H9 (cell line): Measurements from ENCODE around the gene TTC28. TPM values are rescaled to one million over a fixed set of nuclear protein-coding genes. Genes with fewer than 3 reads are reported as not detected.

ENCODE experiments used
- DNase-seq: peaks from one replicate; pipeline ENCODE4 v3.0.0-alpha.2; 2017
- H2AFZ ChIP-seq: one replicate; pipeline ENCODE4 v1.6.1; 2013; ENCODE audit warnings: mild to moderate bottlenecking, low read length, control low read depth, moderate library complexity
- H2AK5ac ChIP-seq: 2 replicates; pipeline ENCODE4 v1.6.1; 2013; ENCODE audit warnings: low read length, control low read depth, mixed read lengths; ENCODE audit not compliant: insufficient read length
- H2BK120ac ChIP-seq: one replicate; pipeline ENCODE4 v1.6.1; 2013; ENCODE audit warnings: low read depth, mild to moderate bottlenecking, low read length, control low read depth, inconsistent platforms; ENCODE audit not compliant: poor library complexity, severe bottlenecking
- H2BK12ac ChIP-seq: 2 replicates; pipeline ENCODE4 v1.6.1; 2013; ENCODE audit warnings: low read length, control low read depth, mixed read lengths, low read depth; ENCODE audit not compliant: insufficient read length
- H2BK15ac ChIP-seq: 2 replicates; pipeline ENCODE4 v1.6.1; 2013; ENCODE audit warnings: low read depth, low read length, control low read depth
- H2BK20ac ChIP-seq: one replicate; pipeline ENCODE4 v1.6.1; 2013; ENCODE audit warnings: low read depth, mild to moderate bottlenecking, low read length, control low read depth, inconsistent platforms; ENCODE audit not compliant: poor library complexity, severe bottlenecking
- H2BK5ac ChIP-seq: 2 replicates; pipeline ENCODE4 v1.6.1; 2013; ENCODE audit warnings: low read length, control low read depth, mixed read lengths; ENCODE audit not compliant: insufficient read length
- H3K14ac ChIP-seq: 2 replicates; pipeline ENCODE4 v1.6.1; 2013; ENCODE audit warnings: low read length, control low read depth; ENCODE audit not compliant: insufficient read depth
- H3K18ac ChIP-seq: 2 replicates; pipeline ENCODE4 v1.6.1; 2013; ENCODE audit warnings: low read depth, mild to moderate bottlenecking, mixed read lengths, low read length, control low read depth; ENCODE audit not compliant: insufficient read length
- H3K23ac ChIP-seq: 2 replicates; pipeline ENCODE4 v1.6.1; 2013; ENCODE audit warnings: low read length, control low read depth, mixed read lengths, low read depth; ENCODE audit not compliant: insufficient read length
- H3K23me2 ChIP-seq: 2 replicates; pipeline ENCODE4 v1.6.1; 2013; ENCODE audit warnings: low read depth, mild to moderate bottlenecking, mixed read lengths, low read length, control low read depth; ENCODE audit not compliant: insufficient read length, poor library complexity, severe bottlenecking
- H3K27ac ChIP-seq: 2 replicates; pipeline ENCODE4 v1.5.1; 2013; ENCODE audit warnings: low read length, control low read depth, mixed read lengths, low read depth; ENCODE audit not compliant: insufficient read length
- H3K27me3 ChIP-seq: 2 replicates; pipeline ENCODE4 v1.6.1; 2013; ENCODE audit warnings: low read length, control low read depth, inconsistent platforms; ENCODE audit not compliant: insufficient read depth
- H3K4ac ChIP-seq: 2 replicates; pipeline ENCODE4 v1.6.1; 2013; ENCODE audit warnings: low read depth, mild to moderate bottlenecking, control low read depth, inconsistent platforms, low read length, moderate library complexity
- H3K4me1 ChIP-seq: 2 replicates; pipeline ENCODE4 v1.6.1; 2013; ENCODE audit warnings: low read length, control low read depth, inconsistent platforms; ENCODE audit not compliant: insufficient read depth
- H3K4me2 ChIP-seq: 2 replicates; pipeline ENCODE4 v1.6.1; 2013; ENCODE audit warnings: low read length, control low read depth, mixed read lengths; ENCODE audit not compliant: insufficient read length, insufficient read depth
- H3K56ac ChIP-seq: 2 replicates; pipeline ENCODE4 v1.6.1; 2013; ENCODE audit warnings: low read depth, mild to moderate bottlenecking, mixed read lengths, low read length, control low read depth; ENCODE audit not compliant: insufficient read length
- H3K79me1 ChIP-seq: 2 replicates; pipeline ENCODE4 v1.6.1; 2013; ENCODE audit warnings: low read depth, mild to moderate bottlenecking, moderate library complexity, low read length, control low read depth, inconsistent platforms; ENCODE audit not compliant: insufficient read depth, poor library complexity, severe bottlenecking
- H3K79me2 ChIP-seq: 2 replicates; pipeline ENCODE4 v1.6.1; 2013; ENCODE audit warnings: low read length, control low read depth, inconsistent platforms; ENCODE audit not compliant: insufficient read depth
- H3K9ac ChIP-seq: 2 replicates; pipeline ENCODE4 v1.6.1; 2013; ENCODE audit warnings: low read length, control low read depth, mixed read lengths; ENCODE audit not compliant: insufficient read length; ENCODE audit errors: extremely low read depth
- H3K9me3 ChIP-seq: one replicate; pipeline ENCODE4 v1.6.1; 2013; ENCODE audit warnings: low read depth, low read length, inconsistent platforms; ENCODE audit not compliant: control insufficient read depth
- H3T11ph ChIP-seq: one replicate; pipeline ENCODE4 v1.6.1; 2013; ENCODE audit warnings: mild to moderate bottlenecking, low read length, control low read depth, inconsistent platforms
- H4K20me1 ChIP-seq: one replicate; pipeline ENCODE4 v1.6.1; 2013; ENCODE audit not compliant: control insufficient read depth, insufficient read length, insufficient read depth
- H4K5ac ChIP-seq: 2 replicates; pipeline ENCODE4 v1.6.1; 2013; ENCODE audit warnings: low read depth, mild to moderate bottlenecking, mixed read lengths, low read length, control low read depth; ENCODE audit not compliant: insufficient read length
- H4K8ac ChIP-seq: replicated peaks from 2 replicates; pipeline ENCODE4 v1.6.1; 2013; ENCODE audit warnings: low read length, control low read depth, mixed read lengths, low read depth; ENCODE audit not compliant: insufficient read length
- H4K91ac ChIP-seq: 2 replicates; pipeline ENCODE4 v1.6.1; 2013; ENCODE audit warnings: low read depth, mild to moderate bottlenecking, moderate library complexity, mixed read lengths, low read length, control low read depth; ENCODE audit not compliant: insufficient read length
- H3K27ac Mint-ChIP-seq, 3 experiments: 2 replicates in 2 of 3; 3 replicates in 1 of 3; pipeline ENCODE4 v1.8.0; 2020 to 2021; ENCODE audit warnings: mixed read lengths in 3 of 3, mild to moderate bottlenecking in 1 of 3, moderate library complexity in 1 of 3
- H3K27me3 Mint-ChIP-seq: 2 replicates; pipeline ENCODE4 v1.8.0; 2021; ENCODE audit warnings: low read depth, mild to moderate bottlenecking, moderate library complexity, mixed read lengths
- H3K36me3 Mint-ChIP-seq, 3 experiments: 2 replicates in 2 of 3; 3 replicates in 1 of 3; pipeline ENCODE4 v1.8.0; 2020 to 2021; ENCODE audit warnings: low read depth in 3 of 3, mixed read lengths in 3 of 3; ENCODE audit not compliant: insufficient read depth in 1 of 3
- H3K4me1 Mint-ChIP-seq, 2 experiments: 2 replicates each; pipeline ENCODE4 v1.8.0; 2020; ENCODE audit warnings: mixed read lengths in 2 of 2
- H3K4me3 Mint-ChIP-seq, 2 experiments: 2 replicates in 1 of 2; 3 replicates in 1 of 2; pipeline ENCODE4 v1.8.0; 2020 to 2021; ENCODE audit warnings: mild to moderate bottlenecking in 2 of 2, mixed read lengths in 2 of 2, moderate library complexity in 1 of 2
- H3K9me3 Mint-ChIP-seq, 2 experiments: 2 replicates in 1 of 2; 3 replicates in 1 of 2; pipeline ENCODE4 v1.8.0; 2020; ENCODE audit warnings: mild to moderate bottlenecking in 2 of 2, mixed read lengths in 2 of 2, moderate library complexity in 1 of 2
- CTCF ChIP-seq: fragments of 200-600 bp; sonication (generic); conservative IDR thresholded peaks from 3 replicates; pipeline ENCODE4 v1.8.0; 2021; ENCODE audit warnings: antibody characterized with exemption, mild to moderate bottlenecking
- WGBS: extraction: QIAGEN DNeasy Blood & Tissue Kit; methylation state at CpG from one replicate; pipeline ENCODE4 v1.1.7; 2013; ENCODE audit warnings: missing lambda C conversion rate, low lambda C conversion rate, mixed read lengths; ENCODE audit not compliant: insufficient read length; ENCODE audit errors: extremely low coverage; 5-methylcytosine and 5-hydroxymethylcytosine counted together
- total RNA-seq: library from RNA; stranded (reverse); gene quantifications from 2 replicates; pipeline ENCODE4 v1.2.1, GENCODE V29; 2021

TTC28 gene
- total RNA-seq, 1 experiment from 2014 or later, result 13.6 TPM

DNA sequence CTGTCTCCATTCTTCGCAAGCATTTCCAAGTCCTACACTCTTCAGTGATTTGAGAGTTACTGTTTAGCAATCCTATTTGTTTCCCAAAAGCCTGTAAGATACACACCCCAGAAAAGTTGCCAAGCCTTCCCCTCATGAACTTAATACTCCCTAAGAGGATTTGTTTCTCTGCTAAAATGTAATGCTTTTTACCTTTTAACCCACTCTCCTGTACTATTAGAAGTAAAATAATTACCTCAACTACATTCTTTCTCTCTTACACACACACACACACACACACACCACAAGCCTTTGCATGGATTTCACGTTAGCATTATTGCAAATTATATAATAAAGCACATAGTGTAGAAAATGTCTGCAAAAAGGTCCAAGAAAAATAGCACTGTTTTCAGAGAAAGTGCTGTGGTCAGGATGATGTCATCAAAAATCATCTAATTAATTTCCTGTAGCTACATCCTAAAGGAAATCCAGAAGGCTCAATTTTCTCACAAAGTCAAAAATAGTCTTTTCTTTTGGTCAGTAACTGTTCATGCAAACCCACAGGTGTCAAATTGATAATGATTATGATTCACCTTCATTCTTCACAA, 396.5 kb downstream of the TTC28 start:
- no peak overlapping the region for H2BK5ac ChIP-seq
- H3K9ac ChIP-seq, result no peak overlapping the region
- no peak overlapping the region for H2BK20ac ChIP-seq
- no peak overlapping the region for H3K4me2 ChIP-seq
- peak overlapping the region in 1 of 3 experiments; percentile 15; a peak in 1 of 7 replicates for H3K27ac Mint-ChIP-seq
- DNase-seq, result no peak
- H3K14ac ChIP-seq, result no peak overlapping the region
- H3K56ac ChIP-seq, result no peak overlapping the region
- no peaks in the 10 kb centered on the region for H3K79me2 ChIP-seq
- no peak overlapping the region for H3T11ph ChIP-seq
- no peak overlapping the region for H3K27ac ChIP-seq
- no peak overlapping the region for H3K18ac ChIP-seq
- no peak overlapping the region for H2AFZ ChIP-seq
- H3K27me3 Mint-ChIP-seq, result no peaks in the 10 kb centered on the region
- H4K8ac ChIP-seq, result no peak overlapping the region
- H3K9me3 Mint-ChIP-seq, result no peaks in the 10 kb centered on the region
- peaks cover 7 to 8% of the 10 kb centered on the region in 2 experiments for H3K4me1 Mint-ChIP-seq
- H3K23me2 ChIP-seq, result no peaks in the 10 kb centered on the region
- no peaks in the 10 kb centered on the region for H3K27me3 ChIP-seq
- H3K23ac ChIP-seq, result no peak overlapping the region
- no peak overlapping the region for H3K4ac ChIP-seq
- H4K91ac ChIP-seq, result no peak overlapping the region
- no peak overlapping the region for H2BK12ac ChIP-seq
- no peak overlapping the region for H3K4me3 Mint-ChIP-seq
- H3K4me1 ChIP-seq, result no peaks in the 10 kb centered on the region
- H2BK15ac ChIP-seq, result no peak overlapping the region
- H4K20me1 ChIP-seq, result no peaks in the 10 kb centered on the region
- no peaks in the 10 kb centered on the region for H3K36me3 Mint-ChIP-seq
- no peak overlapping the region for H2AK5ac ChIP-seq
- H3K79me1 ChIP-seq, result no peaks in the 10 kb centered on the region
- H3K9me3 ChIP-seq, result no peaks in the 10 kb centered on the region
- WGBS, result no CpG with 5 or more reads among the region's 2 CpGs
- H4K5ac ChIP-seq, result no peak overlapping the region
- TF ChIP-seq CTCF, result no peak
- no peak overlapping the region for H2BK120ac ChIP-seq
